NCI-H748 (cell line): ENCODE results near the gene ACAT2.
"Not testable (repeated sequence)": the region's sequence is repeated elsewhere in the genome, so short reads cannot be mapped to it uniquely, and the experiment has no call there.

Experiments used
- DNase-seq: peaks from one replicate; lab custom pipeline; 2025; ENCODE audit not compliant: unreplicated experiment; lab: John Stamatoyannopoulos, UW

ACAT2 gene

DNA sequence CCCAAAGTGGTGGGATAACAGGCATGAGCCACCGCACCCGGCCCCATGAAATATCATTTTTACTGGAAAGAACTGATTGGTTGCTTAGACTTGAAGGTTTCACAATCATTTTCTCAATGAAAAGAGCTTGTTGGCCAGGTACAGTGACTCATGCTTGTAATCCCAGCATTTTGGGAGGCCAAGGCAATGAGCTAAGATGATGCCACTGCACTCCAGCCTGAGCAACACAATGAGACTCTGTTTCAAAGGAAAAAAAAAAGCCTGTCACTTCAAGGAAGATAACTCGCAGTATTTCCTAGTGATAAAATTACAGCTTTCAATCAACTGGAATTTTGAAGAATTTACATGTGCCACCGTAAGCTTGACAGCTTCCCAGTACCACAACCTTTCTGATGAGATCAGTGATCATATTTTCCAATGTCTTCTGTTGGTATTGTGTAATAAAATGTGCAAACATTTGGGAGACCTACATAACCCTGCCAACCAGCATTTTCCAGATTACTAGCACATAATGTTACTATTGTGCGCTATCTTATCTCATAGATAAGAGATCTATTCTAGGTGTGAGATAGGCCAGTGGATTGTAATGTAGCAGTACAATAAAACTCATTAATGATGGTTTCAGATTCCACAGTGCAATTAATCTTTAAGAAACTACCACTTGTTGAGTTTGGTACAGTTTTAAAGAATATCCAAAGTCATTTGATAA is 45.5 kb downstream of the ACAT2 start:
- no peak for DNase-seq

DNA sequence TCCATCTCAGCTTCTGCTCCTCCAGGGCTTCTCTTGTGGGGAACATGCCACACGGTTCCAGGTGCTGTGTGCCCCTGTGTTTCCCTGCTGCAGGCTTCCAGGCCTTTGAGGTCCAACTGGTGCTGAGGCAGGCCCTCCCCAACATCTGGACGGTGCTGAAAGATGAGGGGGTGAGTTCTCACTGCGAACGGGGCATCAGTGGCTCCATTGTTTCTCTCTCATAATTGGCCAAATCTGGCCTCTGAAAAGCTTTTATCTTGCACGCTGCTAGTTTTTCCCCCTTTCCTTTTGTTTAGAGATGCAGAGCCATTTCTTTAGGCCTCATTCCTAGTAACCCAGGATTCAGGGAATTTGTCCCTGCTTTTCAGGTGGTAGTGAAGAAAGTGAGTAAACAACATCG is 46.8 kb downstream of the ACAT2 start:
- no peak for DNase-seq

DNA sequence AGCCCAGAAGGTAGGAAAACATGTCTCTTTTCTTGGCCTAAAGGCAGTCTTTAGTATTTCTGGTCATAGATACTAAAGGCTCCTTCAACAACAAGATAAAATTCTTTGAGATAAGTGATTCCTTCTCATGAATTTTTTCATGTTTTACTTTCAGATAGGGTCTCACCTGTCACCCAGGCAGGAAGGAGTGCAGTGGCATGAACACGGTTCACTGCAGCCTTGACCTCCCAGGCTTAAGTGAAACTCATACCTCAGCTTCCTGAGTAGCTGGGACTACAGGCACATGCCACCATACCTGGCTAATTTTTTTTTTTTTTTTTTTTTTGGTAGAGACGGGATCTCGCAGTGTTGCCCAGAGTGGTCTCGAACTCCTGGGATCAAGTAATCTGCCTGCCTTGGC is 47.3 kb downstream of the ACAT2 start:
- DNase-seq: no peak

DNA sequence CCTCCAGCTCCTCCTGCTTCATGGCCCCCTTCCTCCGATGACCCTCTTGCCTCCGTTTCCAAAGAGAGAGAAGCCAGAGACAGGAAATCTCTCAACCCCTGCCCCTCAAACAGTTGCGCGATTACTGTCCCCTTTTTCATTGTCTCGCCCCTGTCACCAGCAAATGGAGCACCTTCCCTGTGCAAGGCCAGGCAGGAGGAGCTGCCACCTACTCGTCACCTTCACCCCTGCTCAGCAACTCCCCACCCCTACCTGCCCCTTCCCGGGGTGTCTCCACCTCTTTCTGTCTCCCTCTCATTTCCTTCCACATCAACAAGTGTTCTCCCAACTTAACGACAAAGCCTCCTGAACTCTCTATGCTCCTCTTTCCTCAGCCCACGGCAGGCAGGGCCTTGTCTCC is 51.9 kb downstream of the ACAT2 start:
- no peak for DNase-seq

- DNase-seq: no peak
Measured at GRCh38 chr6:159815410-159815809, 53.6 kb downstream of the ACAT2 start.

GRCh38 chr6:159816775-159817174 is 54.9 kb downstream of the ACAT2 start:
- DNase-seq: not testable (repeated sequence)

DNA sequence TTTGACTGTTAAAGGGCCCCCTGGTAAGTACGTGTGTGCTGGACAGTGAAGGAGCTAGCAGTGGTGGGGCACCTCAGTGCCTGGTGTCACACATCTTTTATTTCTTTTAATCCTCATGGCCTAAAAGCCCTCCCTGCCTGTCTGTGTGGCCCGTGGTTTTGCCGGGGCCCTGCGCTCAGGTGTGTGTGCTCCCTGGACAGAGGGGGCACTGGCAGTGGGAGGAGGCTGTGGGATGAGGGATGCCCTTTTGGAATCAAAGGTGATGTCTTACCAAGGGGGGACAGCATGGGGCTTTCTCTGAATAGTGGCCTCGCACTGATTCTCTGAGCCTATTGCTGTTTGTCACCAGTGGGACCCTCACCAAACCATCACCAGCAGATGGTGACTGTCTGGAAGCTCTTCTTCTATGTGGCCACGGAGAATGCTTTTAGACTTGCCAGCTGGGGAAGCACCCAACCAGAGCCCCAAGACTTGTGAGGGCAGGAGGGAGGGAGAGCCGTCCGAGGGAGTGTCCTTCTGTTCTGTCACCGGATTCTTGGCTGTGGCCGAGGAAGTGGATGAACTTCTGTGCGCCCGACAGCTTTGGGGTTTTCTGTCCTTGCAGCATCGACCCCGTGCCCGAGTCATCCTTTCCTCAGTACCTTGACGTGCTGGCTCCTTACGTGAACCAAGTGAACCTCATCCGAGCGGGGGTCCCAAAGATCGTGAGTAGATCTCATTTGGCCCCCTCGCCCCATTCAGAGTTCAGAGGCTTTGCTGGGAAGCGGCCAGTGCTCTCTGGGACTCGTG is 56.3 kb downstream of the ACAT2 start:
- no peak for DNase-seq

GRCh38 chr6:159819098-159819497 is 57.3 kb downstream of the ACAT2 start:
- DNase-seq: no peak

DNA sequence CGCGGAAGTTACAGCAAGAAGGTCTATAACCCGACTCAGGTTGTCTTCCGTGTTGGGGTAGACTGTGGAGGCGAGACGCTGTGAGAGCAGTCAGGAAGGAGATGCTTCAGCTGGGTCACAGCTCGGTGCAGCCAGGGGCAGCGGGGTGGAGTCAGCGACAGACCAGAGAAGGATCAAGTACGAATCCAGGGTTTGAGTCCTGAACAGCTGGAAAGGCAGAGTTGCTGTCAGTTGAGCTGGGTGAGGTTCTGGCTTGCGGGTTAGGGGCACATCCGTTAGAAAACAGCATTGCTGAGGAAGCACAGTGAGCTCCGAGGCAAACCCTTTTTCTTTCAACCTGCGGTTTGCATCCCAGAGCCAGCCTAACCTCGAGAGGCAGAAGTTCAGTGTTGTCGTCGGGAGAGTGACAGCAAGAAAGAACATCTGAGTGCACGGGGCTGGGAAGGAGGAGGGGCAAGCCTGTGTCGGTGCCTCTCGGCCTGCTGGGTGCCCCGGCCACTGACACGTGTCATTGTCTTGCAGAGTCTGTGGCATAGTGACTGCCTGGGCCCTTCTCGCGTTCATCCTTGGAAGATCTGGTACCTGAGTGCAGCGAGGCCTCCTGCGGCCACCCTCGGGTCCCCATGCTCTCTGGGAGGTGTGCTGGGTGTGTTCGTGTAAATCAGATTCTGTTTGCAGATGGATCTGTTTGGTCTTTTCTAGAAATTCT is 58.2 kb downstream of the ACAT2 start:
- DNase-seq: no peak

DNA sequence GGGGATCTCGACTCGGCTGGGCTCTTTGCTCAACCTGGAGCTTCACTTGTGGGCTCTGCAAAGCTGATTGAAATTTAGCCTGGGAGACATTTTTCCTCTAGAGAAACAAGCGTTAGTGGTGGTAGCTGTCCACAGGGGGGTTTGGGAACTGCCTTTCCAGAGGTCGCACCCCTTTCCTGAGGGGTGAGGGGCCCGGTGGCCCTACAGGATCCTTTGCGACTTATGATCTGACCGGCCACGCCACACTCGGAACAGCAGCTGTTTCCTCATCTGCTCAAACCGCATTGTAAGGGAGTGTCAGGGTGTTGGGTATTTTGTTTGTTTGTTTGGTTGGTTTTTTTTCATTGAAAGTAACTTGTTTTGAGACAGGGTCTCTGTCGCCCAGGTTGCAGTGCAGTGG is 59.3 kb downstream of the ACAT2 start:
- no peak for DNase-seq

DNA sequence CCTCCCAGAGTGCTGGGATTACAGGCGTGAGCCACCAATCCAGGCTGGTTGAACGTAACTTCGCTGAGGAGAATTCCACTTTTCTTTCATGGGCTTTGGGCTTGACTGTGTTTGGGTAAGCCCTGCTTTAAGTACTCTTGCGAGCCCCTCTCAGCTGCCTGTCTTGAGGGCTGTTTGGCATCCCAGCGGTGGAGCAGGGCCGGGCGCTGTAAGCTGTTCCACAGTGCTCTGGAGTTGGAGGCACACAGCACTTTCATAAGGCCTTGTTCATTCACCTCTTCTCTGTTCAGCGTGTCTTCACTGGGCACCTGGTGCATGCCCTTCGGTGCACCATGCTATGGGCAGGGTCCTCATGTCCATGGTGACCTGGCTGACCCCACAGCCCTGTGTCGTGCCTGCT is 59.9 kb downstream of the ACAT2 start:
- no peak for DNase-seq

DNA sequence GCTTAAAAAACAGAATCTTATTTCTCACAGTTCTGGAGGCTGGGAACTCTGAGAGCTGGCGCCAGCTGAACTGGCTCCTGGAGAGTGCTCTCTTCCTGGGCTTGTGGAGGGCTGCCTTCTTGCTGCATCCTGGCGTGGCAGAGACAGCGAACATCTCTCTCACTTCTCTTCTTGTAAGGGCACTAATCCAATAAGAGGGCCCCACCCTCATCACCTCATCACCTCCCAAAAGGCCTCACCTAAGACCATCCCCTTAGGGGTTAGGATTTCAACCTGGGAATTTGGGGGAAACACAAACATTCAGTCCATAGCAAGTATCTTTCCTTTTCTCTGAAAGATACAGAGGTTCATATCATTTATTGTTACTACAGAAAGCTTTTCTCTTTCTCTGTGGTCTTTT is 62.1 kb downstream of the ACAT2 start:
- DNase-seq: no peak

- DNase-seq: not testable (repeated sequence)
Measured at GRCh38 chr6:159824690-159825089, 62.8 kb downstream of the ACAT2 start.

DNA sequence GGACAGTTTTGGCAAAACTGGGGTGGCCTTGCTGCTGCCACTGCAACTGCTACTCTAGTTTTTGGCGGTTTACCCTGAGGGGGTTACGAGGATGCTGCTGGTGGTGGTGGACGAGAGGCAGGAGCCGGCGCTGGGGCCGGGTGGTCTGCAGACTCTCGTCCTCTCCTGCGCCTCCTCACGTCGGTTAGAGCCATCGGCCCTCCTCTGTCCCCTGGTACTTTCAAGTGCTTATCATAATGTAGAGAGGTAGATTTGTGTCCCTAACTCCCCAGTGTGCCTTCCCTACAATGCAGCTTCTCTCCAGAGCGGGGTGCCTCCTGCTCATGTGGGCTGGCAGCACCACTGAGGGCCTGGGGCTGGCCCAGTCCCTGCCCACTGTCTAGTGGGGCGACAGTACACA is 64.2 kb downstream of the ACAT2 start:
- DNase-seq: no peak

DNA sequence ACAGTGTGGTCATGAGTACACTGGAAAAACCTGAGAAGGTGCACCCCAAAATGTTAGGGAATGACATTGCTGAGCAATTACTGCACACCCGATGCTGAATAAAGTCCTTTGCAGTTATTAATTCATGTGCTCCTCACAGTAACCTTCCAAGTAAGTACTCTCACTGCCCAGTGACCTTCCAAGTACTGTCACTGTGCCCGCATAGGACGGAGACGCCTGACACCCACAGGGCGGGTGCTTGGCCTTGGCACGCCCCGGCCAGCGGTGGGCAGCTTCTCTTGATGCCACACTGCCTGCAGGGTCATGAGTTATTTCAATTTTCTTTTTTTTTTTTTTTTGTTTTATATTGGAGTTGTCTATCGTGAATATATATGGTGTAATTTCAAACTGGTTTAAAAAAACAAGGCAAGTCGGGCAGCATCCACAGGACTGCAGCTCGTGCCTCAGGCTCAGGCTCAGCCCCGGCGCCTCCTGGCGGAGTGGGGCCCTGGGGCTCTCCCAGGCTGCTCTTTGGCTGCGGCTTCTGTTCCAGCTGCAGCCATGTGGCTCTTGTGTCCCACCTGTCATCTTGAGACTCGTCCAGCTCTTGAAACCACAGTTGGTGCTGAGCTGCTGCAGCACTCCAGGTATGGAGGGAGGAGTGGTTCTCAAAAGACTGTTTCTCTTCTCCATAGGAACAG is 65.3 kb downstream of the ACAT2 start:
- DNase-seq: no peak

- no peak for DNase-seq
Measured at GRCh38 chr6:159828074-159828473, 66.2 kb downstream of the ACAT2 start.
